ENCODE results near the gene ARIH2.

ARIH2 gene

DNA sequence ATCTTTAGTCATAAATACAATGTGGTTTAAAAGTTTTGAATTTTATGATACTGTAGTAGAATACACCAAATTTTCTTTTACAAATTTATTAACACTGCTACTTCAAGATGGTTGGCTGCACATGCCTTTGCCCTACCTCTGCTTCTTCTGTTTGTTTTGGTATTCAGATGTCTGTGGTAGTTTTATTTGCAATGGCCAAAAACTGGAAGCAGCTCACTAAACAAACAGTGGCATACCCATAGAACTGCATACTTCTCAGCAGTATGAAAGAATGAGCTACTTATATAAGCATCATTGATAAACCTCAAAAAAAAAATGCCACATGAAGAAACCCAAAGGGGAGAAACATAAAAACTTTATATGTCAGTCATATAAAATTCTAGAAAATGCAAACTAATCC is 19.5 kb downstream of the ARIH2 start:
- TF ChIP-seq, protein P1, sequence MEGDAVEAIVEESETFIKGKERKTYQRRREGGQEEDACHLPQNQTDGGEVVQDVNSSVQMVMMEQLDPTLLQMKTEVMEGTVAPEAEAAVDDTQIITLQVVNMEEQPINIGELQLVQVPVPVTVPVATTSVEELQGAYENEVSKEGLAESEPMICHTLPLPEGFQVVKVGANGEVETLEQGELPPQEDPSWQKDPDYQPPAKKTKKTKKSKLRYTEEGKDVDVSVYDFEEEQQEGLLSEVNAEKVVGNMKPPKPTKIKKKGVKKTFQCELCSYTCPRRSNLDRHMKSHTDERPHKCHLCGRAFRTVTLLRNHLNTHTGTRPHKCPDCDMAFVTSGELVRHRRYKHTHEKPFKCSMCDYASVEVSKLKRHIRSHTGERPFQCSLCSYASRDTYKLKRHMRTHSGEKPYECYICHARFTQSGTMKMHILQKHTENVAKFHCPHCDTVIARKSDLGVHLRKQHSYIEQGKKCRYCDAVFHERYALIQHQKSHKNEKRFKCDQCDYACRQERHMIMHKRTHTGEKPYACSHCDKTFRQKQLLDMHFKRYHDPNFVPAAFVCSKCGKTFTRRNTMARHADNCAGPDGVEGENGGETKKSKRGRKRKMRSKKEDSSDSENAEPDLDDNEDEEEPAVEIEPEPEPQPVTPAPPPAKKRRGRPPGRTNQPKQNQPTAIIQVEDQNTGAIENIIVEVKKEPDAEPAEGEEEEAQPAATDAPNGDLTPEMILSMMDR (IDR thresholded peaks at IDR 0.05; ENCODE audit: borderline replicate concordance, control extremely low read depth, extremely low read depth, insufficient read depth, missing control alignments), result no peak
- in situ Hi-C loops (cut with MboI; ENCODE audit: low sequenced_read_pairs, unreplicated experiment), result no loop called here
- DNase-seq (ENCODE audit: low spot score), result no peak

- TF ChIP-seq, protein P1 (IDR thresholded peaks at IDR 0.05; ENCODE audit: borderline replicate concordance, control extremely low read depth, extremely low read depth, insufficient read depth, missing control alignments), result no peak
- no peak for DNase-seq (ENCODE audit: low spot score)
- in situ Hi-C loops (cut with MboI; ENCODE audit: low sequenced_read_pairs, unreplicated experiment), result no loop called here
Measured at GRCh38 chr3:48938689-48939088, 20.0 kb downstream of the ARIH2 start.

DNA sequence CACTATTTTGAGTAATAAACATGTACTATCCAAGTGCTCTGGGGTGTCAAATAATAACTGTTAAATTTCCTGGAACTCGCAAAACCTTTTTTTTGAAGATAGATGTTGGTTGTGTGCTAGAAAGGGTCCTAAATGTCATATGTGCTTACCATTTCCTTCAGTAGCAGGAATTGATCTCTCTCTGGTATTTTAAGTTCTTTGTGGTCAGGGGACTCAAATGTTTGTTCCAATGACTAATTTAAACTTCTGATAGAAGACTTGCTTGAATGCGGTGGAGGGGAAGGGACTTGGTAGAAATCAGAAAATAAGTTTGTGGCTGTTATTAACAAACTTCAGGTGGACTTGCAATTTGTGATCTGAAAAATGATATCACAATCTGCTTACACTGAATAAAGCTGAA is 26.8 kb downstream of the ARIH2 start:
- in situ Hi-C loops (cut with MboI; ENCODE audit: low sequenced_read_pairs, unreplicated experiment), result no loop called here
- DNase-seq (ENCODE audit: low spot score), result no peak
- TF ChIP-seq, protein P1 (IDR thresholded peaks at IDR 0.05; ENCODE audit: borderline replicate concordance, control extremely low read depth, extremely low read depth, insufficient read depth, missing control alignments), result no peak

DNA sequence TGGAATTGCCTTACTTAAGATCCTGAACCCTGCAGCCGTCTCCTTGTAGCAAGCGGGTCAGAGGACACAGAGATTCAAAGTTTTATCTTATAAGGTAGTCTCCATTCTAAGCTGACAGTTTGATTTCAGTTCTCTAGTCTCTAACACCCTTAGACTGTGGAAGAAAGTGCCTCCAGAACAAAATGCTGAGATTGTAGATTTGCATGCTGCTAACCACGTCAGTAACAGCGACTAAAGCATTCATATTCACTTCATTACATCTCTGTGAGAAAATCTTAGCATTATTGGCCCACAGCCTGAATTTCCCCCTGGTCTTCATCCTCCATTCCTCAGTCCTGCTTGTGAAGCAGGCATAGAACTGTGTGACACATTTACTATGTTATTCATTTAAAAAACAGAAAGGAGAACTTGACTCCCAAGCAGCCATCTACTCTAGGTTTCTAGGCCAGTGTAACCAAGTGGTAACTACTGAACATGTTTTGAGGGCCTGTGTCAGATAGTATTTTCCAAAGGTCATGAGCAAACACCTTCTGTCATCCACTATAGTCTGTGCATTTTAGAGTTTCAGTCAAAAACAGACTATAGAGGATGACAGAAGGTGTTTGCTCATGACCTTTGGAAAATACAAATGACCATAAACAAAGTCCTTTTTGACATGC is 27.4 kb downstream of the ARIH2 start:
- TF ChIP-seq, protein P1 (IDR thresholded peaks at IDR 0.05; ENCODE audit: borderline replicate concordance, control extremely low read depth, extremely low read depth, insufficient read depth, missing control alignments), result no peak
- DNase-seq (ENCODE audit: low spot score), result no peak
- in situ Hi-C loops (cut with MboI; ENCODE audit: low sequenced_read_pairs, unreplicated experiment), result no loop called here

- TF ChIP-seq, protein P1 (IDR thresholded peaks at IDR 0.05; ENCODE audit: borderline replicate concordance, control extremely low read depth, extremely low read depth, insufficient read depth, missing control alignments), result no peak
- in situ Hi-C loops (cut with MboI; ENCODE audit: low sequenced_read_pairs, unreplicated experiment), result no loop called here
- no peak for DNase-seq (ENCODE audit: low spot score)
Measured at GRCh38 chr3:48949376-48949717, 30.7 kb downstream of the ARIH2 start.

DNA sequence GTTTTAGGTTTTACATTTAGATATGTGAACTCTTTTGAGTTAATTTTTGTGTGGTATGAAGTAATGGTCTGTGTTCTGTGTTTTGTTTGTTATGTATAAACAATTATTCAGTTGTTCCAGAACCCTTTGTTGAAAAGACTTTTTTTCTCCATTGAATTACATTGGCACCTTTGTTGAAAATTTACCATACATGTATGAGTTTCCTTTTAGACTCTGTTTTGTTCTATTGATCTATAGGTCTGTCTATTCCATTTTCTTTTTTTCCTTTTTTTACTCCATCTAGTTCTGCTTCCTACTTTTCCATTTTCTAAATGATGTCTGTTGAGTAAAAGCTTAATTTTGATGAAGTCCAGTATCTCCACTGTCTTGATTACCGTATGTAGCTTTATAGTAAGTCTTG is 31.4 kb downstream of the ARIH2 start:
- in situ Hi-C loops (cut with MboI; ENCODE audit: low sequenced_read_pairs, unreplicated experiment), result no loop called here
- DNase-seq (ENCODE audit: low spot score), result no peak
- TF ChIP-seq, protein P1 (IDR thresholded peaks at IDR 0.05; ENCODE audit: borderline replicate concordance, control extremely low read depth, extremely low read depth, insufficient read depth, missing control alignments), result no peak
